NCI-H82 (cell line): Measurements from ENCODE around the gene NXN.
"Not testable (repeated sequence)": the region's sequence is repeated elsewhere in the genome, so short reads cannot be mapped to it uniquely, and the experiment has no call there.

Experiments used
- DNase-seq: peaks from one replicate; lab custom pipeline; 2025; lab: John Stamatoyannopoulos, UW

NXN gene

GRCh38 chr17:862582-862981, 117.0 kb downstream of the NXN start:
- no peak for DNase-seq

GRCh38 chr17:861364-861763, 118.2 kb downstream of the NXN start:
- no peak for DNase-seq

- DNase-seq, result no peak
These were observed 118.8 kb downstream of the NXN start for GRCh38 chr17:860805-861204.

GRCh38 chr17:859824-860195, 119.8 kb downstream of the NXN start:
- no peak for DNase-seq

GRCh38 chr17:859061-859823, 120.3 kb downstream of the NXN start:
- peak; percentile 89 for DNase-seq

GRCh38 chr17:856149-856548, 123.4 kb downstream of the NXN start:
- DNase-seq, result no peak

- no peak for DNase-seq
These were observed 124.0 kb downstream of the NXN start for GRCh38 chr17:855569-855968.

GRCh38 chr17:852850-853249, 126.7 kb downstream of the NXN start:
- not testable (repeated sequence) for DNase-seq

- no peak for DNase-seq
These were observed 127.2 kb downstream of the NXN start for GRCh38 chr17:852349-852748.

- DNase-seq, result no peak
These were observed 127.7 kb downstream of the NXN start for GRCh38 chr17:851924-852323.

GRCh38 chr17:850851-851763, 128.5 kb downstream of the NXN start:
- no peak for DNase-seq

- no peak for DNase-seq
These were observed 129.3 kb downstream of the NXN start for GRCh38 chr17:850086-850850.

GRCh38 chr17:848402-848801, 131.2 kb downstream of the NXN start:
- no peak for DNase-seq

GRCh38 chr17:846901-847843, 132.4 kb downstream of the NXN start:
- DNase-seq, result no peak

- no peak for DNase-seq
These were observed 138.3 kb downstream of the NXN start for GRCh38 chr17:841313-841712.

GRCh38 chr17:838486-838885, 141.1 kb downstream of the NXN start:
- DNase-seq, result no peak

- DNase-seq, result peak; percentile 59
These were observed 143.4 kb downstream of the NXN start for GRCh38 chr17:836151-836550.

GRCh38 chr17:835721-836120, 143.9 kb downstream of the NXN start:
- not testable (repeated sequence) for DNase-seq

GRCh38 chr17:835263-835662, 144.3 kb downstream of the NXN start:
- DNase-seq, result no peak

- DNase-seq, result peak; percentile 52
These were observed 145.4 kb downstream of the NXN start for GRCh38 chr17:834136-834535.

- no peak for DNase-seq
These were observed 148.6 kb downstream of the NXN start for GRCh38 chr17:830950-831349.
